Mucosa of rectum (tissue), 2 donors: ENCODE data around the gene COL4A2.

Experiments
- H3K27ac ChIP-seq, 2 donors: one replicate each; pipeline ENCODE4 v1.7.0; 2013; ENCODE audit warnings: inconsistent platforms in 2 of 2, low read depth in 2 of 2, low read length in 2 of 2
- H3K27me3 ChIP-seq, 2 donors: one replicate each; pipeline ENCODE4 v1.7.0; 2013; ENCODE audit warnings: low read length in 2 of 2; ENCODE audit not compliant: control insufficient read depth in 2 of 2, insufficient read depth in 2 of 2
- H3K36me3 ChIP-seq, 2 donors: one replicate each; pipeline ENCODE4 v1.7.0; 2013; ENCODE audit warnings: low read length in 2 of 2; ENCODE audit not compliant: control insufficient read depth in 2 of 2, insufficient read depth in 2 of 2
- H3K4me1 ChIP-seq, 2 donors: one replicate each; pipeline ENCODE4 v1.7.0; 2013; ENCODE audit warnings: low read length in 2 of 2, mild to moderate bottlenecking in 1 of 2; ENCODE audit not compliant: control insufficient read depth in 2 of 2, insufficient read depth in 2 of 2
- H3K4me3 ChIP-seq, 2 donors: one replicate each; pipeline ENCODE4 v1.7.0; 2013; ENCODE audit warnings: low read length in 2 of 2
- H3K9ac ChIP-seq, 2 donors: one replicate each; pipeline ENCODE4 v1.7.0; 2013; ENCODE audit warnings: low read length in 2 of 2, low read depth in 1 of 2, mild to moderate bottlenecking in 1 of 2
- H3K9me3 ChIP-seq, 2 donors: one replicate each; pipeline ENCODE4 v1.7.0; 2013; ENCODE audit warnings: low read length in 2 of 2; ENCODE audit not compliant: control insufficient read depth in 2 of 2
- donor health status: healthy.
- donor health status: Normal muscosa, but diverticular disease.

Gene COL4A2

DNA sequence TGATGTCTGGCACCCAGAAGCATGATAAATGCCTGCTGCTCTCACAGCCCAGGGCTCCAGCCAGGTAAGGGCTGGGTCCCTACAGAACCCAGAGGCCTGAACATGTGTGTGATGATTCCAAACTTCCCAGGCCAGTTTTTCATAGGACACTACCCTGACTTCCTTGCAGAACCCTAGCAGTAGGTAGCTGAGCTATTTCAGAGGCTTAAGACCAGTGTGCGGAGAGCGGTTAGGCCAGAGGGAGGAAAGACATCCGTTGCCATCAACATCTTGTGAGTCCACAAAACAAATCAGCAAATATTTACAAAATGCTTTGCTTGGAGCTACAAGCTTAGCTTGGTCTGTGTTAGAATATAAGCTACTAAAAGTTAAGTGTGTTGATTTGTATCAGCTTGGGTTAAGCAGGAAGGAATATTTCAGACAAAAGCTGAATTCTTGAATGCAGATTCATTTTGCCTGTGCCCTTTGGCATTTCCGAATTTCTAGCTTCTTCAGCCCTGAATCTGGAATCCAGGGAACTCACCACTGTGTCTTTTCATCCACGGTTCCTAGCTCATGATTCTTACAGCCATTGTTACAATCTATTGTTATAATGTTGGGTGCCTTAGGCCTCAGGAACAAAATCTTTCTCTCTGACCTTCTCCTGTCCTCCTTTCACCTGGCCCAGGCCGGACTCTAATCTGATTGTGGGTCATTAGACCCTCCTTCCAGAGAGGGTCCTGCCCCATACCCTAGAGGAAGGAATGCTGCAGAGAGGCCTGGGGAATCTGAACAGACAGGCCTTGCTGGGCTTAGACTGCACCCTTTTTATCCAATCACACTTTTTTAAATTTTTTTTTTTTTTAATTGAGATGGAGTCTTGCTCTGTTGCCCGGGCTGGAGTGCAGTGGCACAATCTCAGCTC, 242.1 kb downstream of the COL4A2 start:
- no peak overlapping the region for H3K27ac ChIP-seq
- H3K4me1 ChIP-seq: peaks cover 13 to 15% of the 10 kb centered on the region in 2 donors
- H3K4me3 ChIP-seq: no peak overlapping the region
- no peak overlapping the region for H3K9ac ChIP-seq
- no peaks in the 10 kb centered on the region for H3K36me3 ChIP-seq
- H3K9me3 ChIP-seq: no peaks in the 10 kb centered on the region
- H3K27me3 ChIP-seq: no peaks in the 10 kb centered on the region

DNA sequence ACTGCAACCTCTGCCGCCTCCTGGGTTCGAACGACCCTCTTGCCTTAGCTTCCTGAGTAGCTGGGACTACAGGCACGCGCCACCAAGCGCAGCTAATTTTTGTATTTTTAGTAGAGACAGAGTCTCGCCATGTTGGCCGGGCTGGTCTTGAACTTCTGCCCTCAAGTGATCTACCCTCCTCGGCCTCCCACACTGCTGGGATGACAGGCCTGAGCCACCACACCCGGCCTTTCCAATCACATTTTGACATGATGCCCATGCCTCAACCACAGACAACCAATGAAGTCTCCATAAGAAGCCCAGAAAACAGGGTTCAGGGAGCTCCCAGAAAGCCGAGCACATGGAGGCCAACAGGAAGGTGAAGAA, 242.7 kb downstream of the COL4A2 start:
- Histone ChIP-seq H3K9me3 (no peaks in the 10 kb centered on the region), H3K36me3 (no peaks in the 10 kb centered on the region), H3K27me3 (no peaks in the 10 kb centered on the region), H3K27ac (no peak overlapping the region), H3K9ac (no peak overlapping the region), H3K4me3 (no peak overlapping the region), H3K4me1 (peaks cover 14 to 15% of the 10 kb centered on the region in 2 donors)

DNA sequence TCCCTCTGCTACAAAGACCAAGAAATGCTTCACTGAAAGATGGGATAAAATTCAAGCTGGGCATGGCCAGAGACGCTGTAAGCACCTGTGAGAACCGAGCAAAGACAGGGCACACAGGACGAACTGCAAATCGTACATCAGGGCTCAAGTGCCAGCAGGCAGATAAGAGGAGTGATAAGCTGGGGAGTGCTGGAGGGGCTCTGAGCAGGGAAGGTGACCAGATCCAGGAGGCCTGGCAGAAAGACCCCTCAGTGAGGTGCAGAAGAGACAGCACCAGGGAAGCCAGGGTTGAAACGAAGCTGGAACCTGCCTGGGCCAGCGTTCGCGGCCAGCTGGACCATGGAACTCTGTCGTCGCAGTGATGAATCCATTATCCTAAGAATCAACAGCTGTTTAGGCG, 244.2 kb downstream of the COL4A2 start:
- Histone ChIP-seq H3K9me3 (no peaks in the 10 kb centered on the region), H3K9ac (no peak overlapping the region), H3K4me3 (no peak overlapping the region), H3K4me1 (peaks cover 23 to 27% of the 10 kb centered on the region in 2 donors), H3K36me3 (peaks cover 0 to 3% of the 10 kb centered on the region in 2 donors), H3K27me3 (no peaks in the 10 kb centered on the region), H3K27ac (no peak overlapping the region)

DNA sequence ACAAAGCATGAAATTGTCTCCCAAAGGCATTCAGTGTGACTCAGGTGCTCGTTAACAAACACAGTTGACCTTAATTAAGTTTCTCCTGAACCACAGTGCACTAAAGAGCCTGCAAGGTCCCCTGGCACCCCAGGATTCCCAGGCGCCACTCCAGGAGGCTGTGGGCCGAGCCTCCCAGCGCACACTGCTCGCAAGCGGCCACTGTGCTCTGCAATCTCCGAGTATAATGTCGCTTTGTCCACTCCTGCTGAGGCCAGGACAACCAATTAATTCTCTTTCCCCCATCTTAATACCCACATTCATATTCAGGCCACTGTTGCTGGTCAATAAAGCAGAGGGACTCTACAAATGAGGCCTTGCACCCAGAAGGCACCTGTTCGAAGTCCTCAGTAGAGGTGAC, 245.7 kb downstream of the COL4A2 start:
- peaks cover 14 to 30% of the 10 kb centered on the region in 2 donors for H3K4me1 ChIP-seq
- no peaks in the 10 kb centered on the region for H3K9me3 ChIP-seq
- no peak overlapping the region for H3K4me3 ChIP-seq
- H3K9ac ChIP-seq: no peak overlapping the region
- peaks cover 4 to 7% of the 10 kb centered on the region in 2 donors for H3K36me3 ChIP-seq
- no peak overlapping the region for H3K27ac ChIP-seq
- H3K27me3 ChIP-seq: no peaks in the 10 kb centered on the region

DNA sequence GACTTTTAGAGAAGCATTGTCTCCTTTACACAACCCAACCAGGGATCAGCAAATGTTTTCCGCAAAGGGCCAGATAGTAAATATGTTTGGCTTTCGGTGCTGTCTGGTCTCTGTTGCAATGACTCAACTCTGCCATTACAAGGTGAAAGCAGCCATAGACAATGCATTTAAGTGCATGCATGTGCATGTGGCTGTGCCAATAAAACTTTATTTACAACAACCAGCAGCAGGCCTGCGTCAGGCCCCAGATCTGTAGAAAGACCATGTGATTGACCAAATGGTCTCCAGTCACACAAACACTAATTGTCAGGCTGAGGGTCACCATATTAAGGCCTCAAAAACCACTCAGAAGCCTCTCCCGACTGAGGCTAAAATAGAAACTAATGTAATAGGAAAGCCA, 246.3 kb downstream of the COL4A2 start:
- Histone ChIP-seq H3K27ac (no peak overlapping the region), H3K36me3 (peaks cover 4 to 7% of the 10 kb centered on the region in 2 donors), H3K4me1 (peaks cover 14 to 34% of the 10 kb centered on the region in 2 donors), H3K27me3 (no peaks in the 10 kb centered on the region), H3K4me3 (no peak overlapping the region), H3K9me3 (no peaks in the 10 kb centered on the region), H3K9ac (no peak overlapping the region)

DNA sequence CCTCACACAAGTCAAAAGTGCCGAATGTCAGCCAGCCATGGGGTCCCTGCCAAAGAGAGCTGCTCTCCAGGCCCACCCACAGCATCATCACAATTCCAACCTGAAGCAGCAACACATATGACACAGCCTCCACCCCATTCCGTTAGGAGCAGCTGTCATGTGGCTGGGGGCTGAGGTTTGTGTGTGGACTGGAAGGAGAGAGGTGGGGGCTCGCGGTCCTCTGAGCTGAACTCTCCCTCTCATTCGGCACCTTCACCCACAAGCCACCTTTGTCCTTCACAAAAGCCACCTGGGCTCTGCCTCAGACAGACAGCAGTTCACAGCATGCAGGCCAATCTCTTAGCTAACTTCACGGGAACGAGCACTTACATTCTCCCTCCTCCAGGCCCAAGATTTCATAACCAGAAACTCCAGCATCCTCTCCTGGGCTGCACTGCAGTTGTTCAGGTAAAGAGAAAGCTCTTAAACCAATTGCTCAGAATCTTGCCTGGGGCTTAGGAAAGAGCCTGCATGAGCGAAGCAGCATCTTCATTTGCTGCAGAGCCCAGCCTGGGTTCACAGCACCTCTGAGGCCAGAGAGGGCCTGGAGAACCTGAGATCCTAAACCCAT, 247.2 kb downstream of the COL4A2 start:
- Histone ChIP-seq H3K9me3 (no peaks in the 10 kb centered on the region), H3K9ac (no peak overlapping the region), H3K36me3 (peaks cover 4 to 7% of the 10 kb centered on the region in 2 donors), H3K4me1 (peaks cover 14 to 41% of the 10 kb centered on the region in 2 donors), H3K27me3 (no peaks in the 10 kb centered on the region), H3K27ac (no peak overlapping the region), H3K4me3 (no peak overlapping the region)

DNA sequence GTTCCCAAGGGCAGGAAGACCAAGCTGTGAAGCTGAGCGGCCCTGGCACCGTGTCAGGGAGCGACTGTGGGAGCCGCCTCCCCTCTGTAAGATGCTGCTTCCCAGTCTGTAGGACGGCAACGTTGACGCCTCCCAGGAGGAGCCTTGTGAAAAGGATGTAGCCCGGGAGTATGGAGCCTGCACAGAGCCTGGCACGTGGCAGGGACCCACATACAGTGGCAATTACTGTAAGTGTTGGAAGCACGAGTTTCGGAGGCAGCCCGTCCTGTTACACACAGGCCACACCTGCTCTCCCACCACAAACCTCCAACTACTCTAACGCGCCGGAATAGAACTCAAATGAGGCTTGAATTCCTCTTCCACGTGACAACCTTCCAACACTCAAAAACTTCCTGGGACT, 247.9 kb downstream of the COL4A2 start:
- H3K9ac ChIP-seq: no peak overlapping the region
- H3K36me3 ChIP-seq: peaks cover 4 to 7% of the 10 kb centered on the region in 2 donors
- H3K27me3 ChIP-seq: no peaks in the 10 kb centered on the region
- no peak overlapping the region for H3K4me3 ChIP-seq
- H3K4me1 ChIP-seq: peaks cover 17 to 47% of the 10 kb centered on the region in 2 donors
- peak overlapping the region in 1 of 2 donors; percentile 69 for H3K27ac ChIP-seq
- H3K9me3 ChIP-seq: no peaks in the 10 kb centered on the region

DNA sequence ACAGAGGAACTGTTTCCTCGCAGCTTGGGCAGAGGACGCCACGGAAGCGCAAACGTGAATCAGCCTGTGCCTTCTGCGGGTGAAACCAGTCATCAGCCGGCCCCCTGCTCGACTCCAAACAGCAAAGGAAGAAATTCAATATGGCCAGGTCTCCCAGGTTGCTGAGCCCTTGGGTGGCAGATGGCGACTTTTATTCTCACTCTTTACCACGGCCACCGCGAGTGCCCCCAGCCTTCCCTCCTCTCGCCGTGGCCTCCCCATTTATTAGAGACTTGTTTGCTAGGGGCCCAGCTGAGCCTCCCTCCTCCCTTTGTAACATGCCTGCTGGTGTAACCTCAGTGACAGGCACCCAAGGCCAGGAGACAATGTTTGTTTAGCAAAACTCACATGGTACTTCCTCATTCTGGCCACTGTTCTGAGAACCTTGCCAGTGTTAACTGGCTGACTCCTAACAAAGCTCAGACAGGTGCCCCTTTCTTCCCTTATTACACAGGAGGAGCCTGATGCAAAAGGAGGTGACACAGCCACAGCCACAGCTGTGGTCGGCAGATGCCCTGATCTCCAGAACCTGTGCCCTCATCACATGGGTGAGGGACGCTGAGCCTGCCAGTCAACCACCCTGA, 248.6 kb downstream of the COL4A2 start:
- H3K4me1 ChIP-seq: peaks cover 20 to 49% of the 10 kb centered on the region in 2 donors
- no peaks in the 10 kb centered on the region for H3K9me3 ChIP-seq
- peak overlapping the region in 1 of 2 donors; percentile 67 for H3K9ac ChIP-seq
- H3K27me3 ChIP-seq: no peaks in the 10 kb centered on the region
- H3K36me3 ChIP-seq: peaks cover 4 to 7% of the 10 kb centered on the region in 2 donors
- H3K27ac ChIP-seq: peak overlapping the region; percentile 69 to 87
- H3K4me3 ChIP-seq: peak overlapping the region; percentile 20 to 22

DNA sequence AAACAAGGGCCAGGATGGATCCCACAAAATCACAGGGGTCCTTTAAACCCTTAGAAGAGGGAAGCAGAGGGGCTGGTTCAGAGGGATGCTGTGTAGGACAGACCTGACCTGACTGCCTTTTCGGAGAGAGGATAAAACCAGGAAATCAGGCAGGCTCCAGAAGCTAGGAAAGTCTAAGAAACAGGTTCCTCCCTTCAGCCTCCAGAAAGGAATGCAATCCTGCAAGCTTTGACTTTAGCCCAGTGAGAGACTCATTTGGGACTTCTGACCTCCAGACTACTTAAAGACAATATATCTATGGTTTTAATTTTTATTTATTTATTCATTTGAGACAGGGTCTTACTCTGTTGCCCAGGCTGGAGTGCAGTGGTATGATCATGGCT, 249.1 kb downstream of the COL4A2 start:
- H3K36me3 ChIP-seq: peaks cover 4 to 7% of the 10 kb centered on the region in 2 donors
- peak overlapping the region; percentile 20 to 22 for H3K4me3 ChIP-seq
- no peaks in the 10 kb centered on the region for H3K27me3 ChIP-seq
- H3K4me1 ChIP-seq: peaks cover 20 to 48% of the 10 kb centered on the region in 2 donors
- H3K9me3 ChIP-seq: no peaks in the 10 kb centered on the region
- peak overlapping the region; percentile 32 to 67 for H3K9ac ChIP-seq
- peak overlapping the region; percentile 69 to 87 for H3K27ac ChIP-seq

DNA sequence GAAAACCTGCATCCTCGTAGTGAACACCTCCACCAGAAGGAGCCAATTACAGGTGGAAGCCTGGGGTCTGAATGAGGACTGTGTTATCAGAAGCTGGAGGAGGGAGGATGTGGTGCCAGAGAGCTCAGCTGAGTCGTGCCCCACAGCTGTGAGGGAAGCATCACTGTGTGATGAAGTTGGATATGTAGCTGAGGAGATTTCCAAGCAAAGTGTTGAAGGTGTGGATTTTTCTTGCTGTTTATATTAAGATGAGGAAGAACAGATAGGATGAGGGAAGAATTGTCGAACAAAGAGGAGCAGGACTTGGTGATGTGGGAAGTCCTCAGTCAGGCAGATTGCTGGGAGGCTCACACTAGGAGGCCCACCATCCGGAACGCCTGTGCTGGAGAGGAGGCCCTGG, 250.0 kb downstream of the COL4A2 start:
- Histone ChIP-seq H3K27me3 (no peaks in the 10 kb centered on the region), H3K9me3 (no peaks in the 10 kb centered on the region), H3K9ac (no peak overlapping the region), H3K27ac (peak overlapping the region in 1 of 2 donors; percentile 9), H3K4me3 (no peak overlapping the region), H3K36me3 (peaks cover 4 to 7% of the 10 kb centered on the region in 2 donors), H3K4me1 (peaks cover 20 to 45% of the 10 kb centered on the region in 2 donors)
